DLD1 (cell line): ENCODE measurements around the gene ENPP3.

ENCODE experiments used
- in situ Hi-C: cut with HindIII; loops from 2 replicates; pipeline ENCODE4 v1.10.0; 2017; ENCODE audit warnings: low sequenced_read_pairs

ENPP3 gene

DNA sequence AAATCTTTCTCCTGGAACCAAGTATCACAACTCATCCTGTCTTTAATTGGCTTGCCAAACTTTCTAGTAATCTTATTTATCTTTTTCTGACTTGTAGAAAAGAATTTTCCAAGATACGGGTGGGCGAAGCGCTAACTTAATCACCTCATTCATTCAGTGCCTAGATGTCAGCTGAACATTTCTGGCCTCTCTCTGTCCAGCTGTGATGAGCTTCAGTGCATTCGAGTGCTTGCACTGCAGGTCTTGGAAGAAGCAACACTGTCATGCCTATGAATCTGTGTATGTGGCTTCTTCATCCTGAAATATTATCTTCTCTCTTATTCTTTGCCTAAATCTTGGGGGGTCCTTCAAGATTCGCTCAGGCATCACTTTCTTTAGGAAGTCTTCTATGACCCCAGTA lies 154.4 kb downstream of the ENPP3 start:
- in situ Hi-C loops, result no loop called here

DNA sequence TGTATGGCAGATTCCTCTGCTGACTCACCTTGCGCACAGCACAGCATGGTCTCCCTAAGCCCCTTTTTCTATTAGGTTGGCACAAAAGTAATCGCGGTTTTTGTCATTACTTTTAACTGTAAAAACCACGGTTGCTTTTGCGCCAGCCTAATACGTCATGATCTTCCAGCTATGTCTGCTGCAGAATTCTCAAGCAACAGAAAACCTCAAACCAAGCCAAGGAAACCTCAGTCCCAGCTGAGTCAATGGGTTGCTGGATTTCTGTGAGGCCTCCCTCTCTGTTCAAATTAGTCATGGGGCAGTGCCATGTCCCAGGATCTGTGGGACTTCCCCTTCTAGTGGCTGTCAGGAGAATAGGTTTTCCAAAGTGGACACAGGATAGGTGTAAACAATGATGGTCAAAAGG lies 155.0 kb downstream of the ENPP3 start:
- in situ Hi-C loops, result no loop called here

- in situ Hi-C loops, result no loop called here
Observed at GRCh38 chr6:131795366-131795765, 158.3 kb downstream of the ENPP3 start.
